Measurements from ENCODE around the gene RAB7B. TPM values are rescaled to one million over a fixed set of nuclear protein-coding genes. Genes with fewer than 3 reads are reported as not detected.
A peak's percentile ranks its signal among the peaks of the same experiment; 100 is the strongest.

Gene RAB7B
- total RNA-seq, 1 donor from 2014 or later: not detected

DNA sequence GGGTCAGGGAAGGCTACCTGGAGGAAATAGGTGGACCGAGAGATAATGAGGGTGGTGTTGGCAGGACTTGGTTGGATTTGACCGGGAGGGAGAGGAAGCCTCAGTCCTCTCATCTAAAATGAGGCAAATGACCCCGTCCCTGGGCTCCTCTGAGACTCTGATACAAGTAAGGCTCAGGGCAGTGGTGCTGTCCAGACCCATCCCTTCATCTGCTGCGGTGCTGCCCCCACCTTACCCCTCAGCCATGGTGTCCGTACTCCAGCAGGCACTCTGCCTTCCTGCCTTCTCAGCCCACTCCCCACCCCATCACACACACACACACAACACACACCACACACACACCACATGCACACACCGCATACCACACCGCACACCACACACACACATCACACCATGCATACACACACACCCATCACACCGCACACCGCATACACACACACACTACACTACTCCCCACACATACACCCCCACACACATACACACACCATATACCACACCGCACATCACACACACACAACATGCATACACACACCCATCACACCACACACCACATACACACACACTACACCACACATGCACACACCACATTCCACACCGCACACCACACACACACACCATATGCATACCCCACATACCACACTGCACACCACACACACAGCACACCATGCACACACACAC lies 30.6 kb downstream of the RAB7B start:
- Histone ChIP-seq H3K27me3 (no peaks in the 10 kb centered on the region), H4K20me1 (ENCODE audit: low read depth) (no peaks in the 10 kb centered on the region), H3K4me1 (peaks cover 5% of the 10 kb centered on the region), H3K9me3 (ENCODE audit: low read depth) (no peaks in the 10 kb centered on the region), H3K4me3 (no peak overlapping the region), H3K79me2 (ENCODE audit: low read depth) (no peaks in the 10 kb centered on the region), H3F3A (ENCODE audit: low read depth) (peaks cover 19% of the 10 kb centered on the region), H3K4me2 (no peak overlapping the region), H3K36me3 (no peaks in the 10 kb centered on the region), H3K9ac (no peak overlapping the region), H3K27ac (no peak overlapping the region), H2AFZ (replicated peaks) (no peak overlapping the region)
- TF ChIP-seq EZH2 (IDR thresholded peaks at IDR 0.05): no peak
- TF ChIP-seq EZH2phosphoT487 (IDR thresholded peaks at IDR 0.05): no peak
- TF ChIP-seq, protein P1, sequence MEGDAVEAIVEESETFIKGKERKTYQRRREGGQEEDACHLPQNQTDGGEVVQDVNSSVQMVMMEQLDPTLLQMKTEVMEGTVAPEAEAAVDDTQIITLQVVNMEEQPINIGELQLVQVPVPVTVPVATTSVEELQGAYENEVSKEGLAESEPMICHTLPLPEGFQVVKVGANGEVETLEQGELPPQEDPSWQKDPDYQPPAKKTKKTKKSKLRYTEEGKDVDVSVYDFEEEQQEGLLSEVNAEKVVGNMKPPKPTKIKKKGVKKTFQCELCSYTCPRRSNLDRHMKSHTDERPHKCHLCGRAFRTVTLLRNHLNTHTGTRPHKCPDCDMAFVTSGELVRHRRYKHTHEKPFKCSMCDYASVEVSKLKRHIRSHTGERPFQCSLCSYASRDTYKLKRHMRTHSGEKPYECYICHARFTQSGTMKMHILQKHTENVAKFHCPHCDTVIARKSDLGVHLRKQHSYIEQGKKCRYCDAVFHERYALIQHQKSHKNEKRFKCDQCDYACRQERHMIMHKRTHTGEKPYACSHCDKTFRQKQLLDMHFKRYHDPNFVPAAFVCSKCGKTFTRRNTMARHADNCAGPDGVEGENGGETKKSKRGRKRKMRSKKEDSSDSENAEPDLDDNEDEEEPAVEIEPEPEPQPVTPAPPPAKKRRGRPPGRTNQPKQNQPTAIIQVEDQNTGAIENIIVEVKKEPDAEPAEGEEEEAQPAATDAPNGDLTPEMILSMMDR (IDR thresholded peaks at IDR 0.05): no peak
- Mint-ChIP-seq H3K9me3 (peaks cover 6% of the 10 kb centered on the region), H3K27ac (no peak overlapping the region), H3K4me3 (no peak overlapping the region), H3K27me3 (ENCODE audit: insufficient read depth, low read depth) (peaks cover 14% of the 10 kb centered on the region), H3K36me3 (no peaks in the 10 kb centered on the region), H3K4me1 (peaks cover 14% of the 10 kb centered on the region)
- peak; percentile 52 for DNase-seq (ENCODE audit: low spot score)

GRCh38 chr1:205972081-205972480 lies 31.1 kb downstream of the RAB7B start:
- Histone ChIP-seq H3K27ac (no peak overlapping the region), H4K20me1 (ENCODE audit: low read depth) (no peaks in the 10 kb centered on the region), H3K27me3 (no peaks in the 10 kb centered on the region), H3K4me3 (no peak overlapping the region), H3K4me1 (peaks cover 3% of the 10 kb centered on the region), H3K36me3 (no peaks in the 10 kb centered on the region), H3K4me2 (no peak overlapping the region), H3F3A (ENCODE audit: low read depth) (peaks cover 19% of the 10 kb centered on the region), H3K9me3 (ENCODE audit: low read depth) (no peaks in the 10 kb centered on the region), H3K79me2 (ENCODE audit: low read depth) (no peaks in the 10 kb centered on the region), H2AFZ (replicated peaks) (no peak overlapping the region), H3K9ac (no peak overlapping the region)
- H3K36me3 Mint-ChIP-seq: no peaks in the 10 kb centered on the region
- H3K27ac Mint-ChIP-seq: no peak overlapping the region
- no peak for DNase-seq (ENCODE audit: low spot score)
- peaks cover 10% of the 10 kb centered on the region for H3K4me1 Mint-ChIP-seq
- peaks cover 6% of the 10 kb centered on the region for H3K9me3 Mint-ChIP-seq
- no peak overlapping the region for H3K4me3 Mint-ChIP-seq
- TF ChIP-seq, protein P1 (IDR thresholded peaks at IDR 0.05): no peak
- TF ChIP-seq EZH2 (IDR thresholded peaks at IDR 0.05) (no peak), EZH2phosphoT487 (IDR thresholded peaks at IDR 0.05) (no peak)
- H3K27me3 Mint-ChIP-seq (ENCODE audit: insufficient read depth, low read depth): peaks cover 17% of the 10 kb centered on the region

GRCh38 chr1:205971082-205971481 lies 32.1 kb downstream of the RAB7B start:
- H3K4me3 Mint-ChIP-seq: no peak overlapping the region
- Histone ChIP-seq H3K79me2 (ENCODE audit: low read depth) (no peaks in the 10 kb centered on the region), H2AFZ (replicated peaks) (no peak overlapping the region), H3K4me2 (no peak overlapping the region), H3K4me3 (no peak overlapping the region), H3K9ac (no peak overlapping the region), H3K4me1 (peaks cover 4% of the 10 kb centered on the region), H4K20me1 (ENCODE audit: low read depth) (no peaks in the 10 kb centered on the region), H3K9me3 (ENCODE audit: low read depth) (no peaks in the 10 kb centered on the region), H3F3A (ENCODE audit: low read depth) (peaks cover 19% of the 10 kb centered on the region), H3K27me3 (no peaks in the 10 kb centered on the region), H3K27ac (no peak overlapping the region), H3K36me3 (no peaks in the 10 kb centered on the region)
- no peak for TF ChIP-seq EZH2phosphoT487 (IDR thresholded peaks at IDR 0.05)
- TF ChIP-seq, protein P1 (IDR thresholded peaks at IDR 0.05): no peak
- H3K4me1 Mint-ChIP-seq: peaks cover 3% of the 10 kb centered on the region
- H3K36me3 Mint-ChIP-seq: no peaks in the 10 kb centered on the region
- peaks cover 6% of the 10 kb centered on the region for H3K9me3 Mint-ChIP-seq
- no peak overlapping the region for H3K27ac Mint-ChIP-seq
- peaks cover 15% of the 10 kb centered on the region for H3K27me3 Mint-ChIP-seq (ENCODE audit: insufficient read depth, low read depth)
- no peak for DNase-seq (ENCODE audit: low spot score)

All from neural progenitor cell (in vitro differentiated cells).